GM18858 (cell line): ENCODE measurements around the gene TUBA1C.
"Not testable (repeated sequence)": the region's sequence is repeated elsewhere in the genome, so short reads cannot be mapped to it uniquely, and the experiment has no call there.

Source experiments
- ATAC-seq: cut with Tn5 transposase; IDR thresholded peaks from one replicate; pipeline ENCODE4 v1.9.1; 2021; ENCODE audit not compliant: unreplicated experiment

TUBA1C gene

GRCh38 chr12:49255456-49255855, 9.4 kb upstream of the TUBA1C start:
- ATAC-seq, result not testable (repeated sequence)

- ATAC-seq, result no peak
These were observed 8.8 kb upstream of the TUBA1C start for GRCh38 chr12:49255857-49256637.

- not testable (repeated sequence) for ATAC-seq
These were observed 7.2 kb upstream of the TUBA1C start for GRCh38 chr12:49257508-49258184.

GRCh38 chr12:49259452-49259851, 5.4 kb upstream of the TUBA1C start:
- ATAC-seq, result no peak

- ATAC-seq, result no peak
These were observed 4.7 kb upstream of the TUBA1C start for GRCh38 chr12:49260166-49260565.

GRCh38 chr12:49260571-49261363, 4.1 kb upstream of the TUBA1C start:
- ATAC-seq, result no peak

GRCh38 chr12:49261721-49262120, 3.2 kb upstream of the TUBA1C start:
- ATAC-seq, result no peak

GRCh38 chr12:49263400-49263763, 1.5 kb upstream of the TUBA1C start:
- ATAC-seq, result no peak

- ATAC-seq, result peak; percentile 13
These were observed 413 bp upstream of the TUBA1C start for GRCh38 chr12:49264466-49264872.

GRCh38 chr12:49269191-49269590, 4.3 kb downstream of the TUBA1C start:
- not testable (repeated sequence) for ATAC-seq

GRCh38 chr12:49272790-49273725, 8.2 kb downstream of the TUBA1C start:
- ATAC-seq, result no peak

- ATAC-seq, result no peak
These were observed 9.0 kb downstream of the TUBA1C start for GRCh38 chr12:49273726-49274395.

GRCh38 chr12:49274396-49275069, 9.7 kb downstream of the TUBA1C start:
- ATAC-seq, result no peak

- ATAC-seq, result no peak
These were observed 11.7 kb downstream of the TUBA1C start for GRCh38 chr12:49276304-49277290.

GRCh38 chr12:49277466-49277865, 12.6 kb downstream of the TUBA1C start:
- no peak for ATAC-seq

- no peak for ATAC-seq
These were observed 14.9 kb downstream of the TUBA1C start for GRCh38 chr12:49279706-49280159.

- not testable (repeated sequence) for ATAC-seq
These were observed 15.7 kb downstream of the TUBA1C start for GRCh38 chr12:49280545-49280944.

- ATAC-seq, result no peak
These were observed 17.4 kb downstream of the TUBA1C start for GRCh38 chr12:49282302-49282701.
